ENCODE data around the gene URM1. TPM values are rescaled to one million over a fixed set of nuclear protein-coding genes. Genes with fewer than 3 reads are reported as not detected.

URM1 gene
- total RNA-seq, 3 donors from 2014 or later, result 49.3 to 57.9 (median 51.8) TPM

DNA sequence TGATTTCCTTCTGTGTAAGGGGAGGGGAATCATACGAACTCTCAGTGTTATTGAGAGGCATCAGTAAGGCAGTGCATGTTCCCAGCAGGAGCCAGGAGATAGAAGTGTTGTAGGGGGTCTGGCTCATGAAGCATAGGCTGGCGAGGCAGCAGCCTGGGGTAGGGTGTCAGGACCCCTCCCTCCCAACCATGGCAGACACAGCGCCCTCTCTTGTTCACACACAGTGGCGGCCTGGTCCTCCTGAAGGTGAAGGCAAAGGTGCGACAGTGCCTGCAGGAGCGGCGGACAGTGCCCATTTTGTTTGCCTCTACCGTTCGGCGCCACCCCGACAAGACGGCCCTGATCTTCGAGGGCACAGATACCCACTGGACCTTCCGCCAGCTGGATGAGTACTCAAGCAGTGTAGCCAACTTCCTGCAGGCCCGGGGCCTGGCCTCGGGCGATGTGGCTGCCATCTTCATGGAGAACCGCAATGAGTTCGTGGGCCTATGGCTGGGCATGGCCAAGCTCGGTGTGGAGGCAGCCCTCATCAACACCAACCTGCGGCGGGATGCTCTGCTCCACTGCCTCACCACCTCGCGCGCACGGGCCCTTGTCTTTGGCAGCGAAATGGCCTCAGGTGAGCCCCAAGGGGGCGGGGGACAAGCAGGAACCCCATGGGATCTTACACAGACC, 26.1 kb upstream of the URM1 start:
- ATAC-seq (no peak), DNase-seq (no peak)
- Histone ChIP-seq H3K9me3 (no peaks in the 10 kb centered on the region), H3K36me3 (ENCODE audit: low read depth) (peaks cover 5% of the 10 kb centered on the region), H3K4me1 (ENCODE audit: low read depth) (no peaks in the 10 kb centered on the region), H3K4me3 (no peak overlapping the region)
- intact Hi-C loops (cut with DNase I, micrococcal nuclease), result no loop called here
- TF ChIP-seq CTCF (IDR thresholded peaks at IDR 0.05), result no peak

DNA sequence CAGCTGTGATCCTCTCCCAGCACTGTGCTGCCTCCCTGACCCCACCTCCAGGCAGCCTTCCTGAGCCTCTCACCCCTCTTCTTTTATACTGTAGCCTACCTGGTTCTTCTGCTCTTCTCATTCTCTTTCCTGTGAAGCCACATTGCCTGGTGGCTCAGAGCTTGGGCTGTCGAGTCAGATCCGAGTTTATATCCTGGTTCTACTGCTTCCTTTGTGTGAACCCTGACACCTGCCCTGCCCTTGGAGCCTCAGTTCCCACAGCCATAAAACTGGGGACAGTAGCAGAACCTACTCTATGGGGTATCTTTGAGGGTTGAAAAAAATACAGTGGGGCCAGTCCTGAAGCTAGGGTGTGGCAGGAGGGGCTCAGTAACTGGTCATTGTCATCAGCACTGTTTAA, 22.0 kb upstream of the URM1 start:
- Histone ChIP-seq H3K9me3 (no peaks in the 10 kb centered on the region), H3K36me3 (ENCODE audit: low read depth) (peaks cover 5% of the 10 kb centered on the region), H3K4me3 (no peak overlapping the region), H3K4me1 (ENCODE audit: low read depth) (no peaks in the 10 kb centered on the region)
- intact Hi-C loops (cut with DNase I, micrococcal nuclease), result no loop called here
- no peak for TF ChIP-seq CTCF (IDR thresholded peaks at IDR 0.05)
- ATAC-seq (peak; percentile 54), DNase-seq (no peak)

DNA sequence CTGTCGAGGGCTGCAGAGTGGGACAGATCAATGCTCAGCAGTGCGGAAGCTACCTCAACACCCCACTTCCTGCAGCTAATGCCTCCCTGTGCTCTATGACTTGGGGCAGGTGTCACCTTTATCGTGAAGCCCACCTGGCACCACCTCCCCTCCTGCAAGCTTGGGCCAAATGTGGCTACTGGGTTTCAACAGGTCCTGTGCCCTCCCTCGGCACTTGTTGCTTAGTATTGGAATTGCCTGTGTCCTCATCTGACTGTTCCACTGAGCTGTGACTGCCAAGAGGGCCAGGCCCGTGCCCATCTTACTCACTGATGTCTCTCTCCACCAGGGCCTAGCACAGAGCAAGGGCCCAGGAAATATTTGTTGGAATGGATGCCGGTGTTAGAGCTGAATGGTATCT, 21.4 kb upstream of the URM1 start:
- H3K4me3 ChIP-seq, result no peak overlapping the region
- intact Hi-C loops (cut with DNase I, micrococcal nuclease), result no loop called here
- ATAC-seq, result no peak
- TF ChIP-seq CTCF (IDR thresholded peaks at IDR 0.05), result no peak
- no peak for DNase-seq
- peaks cover 5% of the 10 kb centered on the region for H3K36me3 ChIP-seq (ENCODE audit: low read depth)
- no peaks in the 10 kb centered on the region for H3K4me1 ChIP-seq (ENCODE audit: low read depth)
- H3K9me3 ChIP-seq, result no peaks in the 10 kb centered on the region

DNA sequence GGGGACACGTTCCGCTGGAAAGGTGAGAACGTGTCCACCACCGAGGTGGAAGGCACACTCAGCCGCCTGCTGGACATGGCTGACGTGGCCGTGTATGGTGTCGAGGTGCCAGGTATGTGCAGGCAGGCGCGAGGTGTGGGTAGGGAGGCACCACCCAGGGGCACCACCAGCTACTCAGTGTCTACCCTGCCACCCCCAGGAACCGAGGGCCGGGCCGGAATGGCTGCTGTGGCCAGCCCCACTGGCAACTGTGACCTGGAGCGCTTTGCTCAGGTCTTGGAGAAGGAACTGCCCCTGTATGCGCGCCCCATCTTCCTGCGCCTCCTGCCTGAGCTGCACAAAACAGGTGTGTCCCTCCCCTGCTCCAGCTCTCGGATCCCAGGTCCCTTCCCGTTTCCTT, 15.7 kb upstream of the URM1 start:
- intact Hi-C loops (cut with DNase I, micrococcal nuclease), result no loop called here
- ATAC-seq, result no peak
- Histone ChIP-seq H3K4me1 (ENCODE audit: low read depth) (no peaks in the 10 kb centered on the region), H3K4me3 (no peak overlapping the region), H3K36me3 (ENCODE audit: low read depth) (no peaks in the 10 kb centered on the region), H3K9me3 (no peaks in the 10 kb centered on the region)
- no peak for DNase-seq
- TF ChIP-seq CTCF (IDR thresholded peaks at IDR 0.05), result no peak

DNA sequence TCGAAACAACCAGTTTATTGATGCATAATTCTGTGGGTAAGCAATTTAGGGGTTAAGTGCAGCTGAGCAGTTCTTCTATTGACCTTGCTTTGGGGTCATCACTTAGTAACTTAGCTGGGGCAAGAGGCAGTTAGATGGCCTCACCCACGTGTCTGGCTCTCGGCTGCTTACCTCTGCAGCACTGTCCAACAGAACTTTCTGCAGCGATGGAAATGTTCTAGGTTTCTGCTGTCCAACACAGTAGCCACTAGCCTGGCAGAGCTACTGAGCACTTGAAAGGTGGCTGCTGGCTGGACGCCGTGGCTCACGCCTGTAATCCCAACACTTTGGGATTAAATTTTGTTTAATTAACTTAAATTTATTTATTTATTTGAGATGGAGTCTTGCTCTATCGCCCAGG, 13.1 kb upstream of the URM1 start:
- intact Hi-C loops (cut with DNase I, micrococcal nuclease), result no loop called here
- no peaks in the 10 kb centered on the region for H3K36me3 ChIP-seq (ENCODE audit: low read depth)
- no peak for TF ChIP-seq CTCF (IDR thresholded peaks at IDR 0.05)
- DNase-seq, result no peak
- H3K4me3 ChIP-seq, result no peak overlapping the region
- H3K4me1 ChIP-seq (ENCODE audit: low read depth), result peaks cover 11% of the 10 kb centered on the region
- ATAC-seq, result no peak
- no peaks in the 10 kb centered on the region for H3K9me3 ChIP-seq

DNA sequence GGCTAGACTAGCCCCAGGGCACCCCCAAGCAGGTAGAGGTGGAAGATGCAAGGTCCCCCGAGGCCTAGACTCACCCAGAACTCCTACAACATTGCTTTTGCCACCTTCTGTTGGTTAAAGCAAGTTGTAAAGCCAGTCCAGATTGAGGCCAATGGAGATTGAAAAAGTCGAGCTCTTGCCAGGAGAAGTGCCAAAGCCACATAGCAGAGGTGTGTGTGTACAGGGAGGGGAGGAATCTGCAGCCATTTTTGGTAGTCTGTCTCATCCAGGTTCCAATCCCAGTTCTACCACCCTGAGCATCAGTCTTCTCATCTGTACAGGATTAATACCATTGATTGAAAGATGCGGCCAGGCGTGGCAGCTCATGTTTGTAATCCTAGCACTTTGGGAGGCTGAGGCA, 12.3 kb upstream of the URM1 start:
- Histone ChIP-seq H3K9me3 (no peaks in the 10 kb centered on the region), H3K36me3 (ENCODE audit: low read depth) (no peaks in the 10 kb centered on the region), H3K4me1 (ENCODE audit: low read depth) (peaks cover 11% of the 10 kb centered on the region), H3K4me3 (no peak overlapping the region)
- no peak for TF ChIP-seq CTCF (IDR thresholded peaks at IDR 0.05)
- no peak for DNase-seq
- intact Hi-C loops (cut with DNase I, micrococcal nuclease), result no loop called here
- no peak for ATAC-seq

All from mucosa of descending colon (tissue), 3 donors.